ENCODE data around the gene MORN5.

The MORN5 gene

DNA sequence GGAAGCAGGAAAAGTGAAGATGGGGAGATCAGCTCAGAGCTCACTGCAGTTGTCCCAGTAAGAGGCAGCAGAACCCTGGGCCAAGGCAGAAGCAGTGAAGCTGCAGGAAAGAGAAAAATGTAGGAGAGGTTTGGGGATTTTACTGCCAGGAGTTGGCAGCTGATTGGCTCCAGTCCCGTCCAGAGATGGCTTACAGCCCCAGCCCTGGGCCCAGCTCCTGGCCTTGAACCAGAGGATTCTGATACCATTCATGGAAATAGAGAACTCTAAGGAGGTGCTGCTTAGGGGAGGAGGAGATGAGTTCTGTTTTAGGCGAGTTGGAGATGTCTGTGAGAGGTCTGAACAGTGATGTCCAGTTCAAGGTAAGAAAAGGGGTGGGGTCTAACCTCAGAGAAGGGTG lies 4.6 kb downstream of the MORN5 start:
- no peak overlapping the region for H3K9ac ChIP-seq (ENCODE audit: low read depth, low read length, poor library complexity, severe bottlenecking)
- peaks cover 5% of the 10 kb centered on the region; the same call in 1 of the 2 replicates for H3K9me3 ChIP-seq (ENCODE audit: insufficient read depth, low read depth, low read length)
- peaks cover 3% of the 10 kb centered on the region for H3K4me1 ChIP-seq (ENCODE audit: insufficient read depth, low read length, poor library complexity, severe bottlenecking)
- H3F3A ChIP-seq (ENCODE audit: low read depth): no peaks in the 10 kb centered on the region
- no peak for TF ChIP-seq CTCF (conservative IDR thresholded peaks at IDR 0.05; ENCODE audit: low read length)
- H3K27me3 ChIP-seq (ENCODE audit: insufficient read depth, low read length, poor library complexity, severe bottlenecking): no peaks in the 10 kb centered on the region
- peaks cover 2% of the 10 kb centered on the region for H3K79me2 ChIP-seq (ENCODE audit: insufficient read depth, low read length)
- no peak overlapping the region for H3K4me3 ChIP-seq (ENCODE audit: low read length, poor library complexity, severe bottlenecking)
- H3K36me3 ChIP-seq (ENCODE audit: insufficient read depth, low read length): no peaks in the 10 kb centered on the region
- no peaks in the 10 kb centered on the region for H3K9me2 ChIP-seq (replicated peaks; ENCODE audit: low read depth, low read length)
- no peaks in the 10 kb centered on the region for H4K20me1 ChIP-seq (ENCODE audit: insufficient read depth, low read length, poor library complexity, severe bottlenecking)
- no peak overlapping the region for H3K4me2 ChIP-seq (ENCODE audit: low read depth, low read length, poor library complexity, severe bottlenecking)
- no peak overlapping the region for H2AFZ ChIP-seq (ENCODE audit: low read length)

DNA sequence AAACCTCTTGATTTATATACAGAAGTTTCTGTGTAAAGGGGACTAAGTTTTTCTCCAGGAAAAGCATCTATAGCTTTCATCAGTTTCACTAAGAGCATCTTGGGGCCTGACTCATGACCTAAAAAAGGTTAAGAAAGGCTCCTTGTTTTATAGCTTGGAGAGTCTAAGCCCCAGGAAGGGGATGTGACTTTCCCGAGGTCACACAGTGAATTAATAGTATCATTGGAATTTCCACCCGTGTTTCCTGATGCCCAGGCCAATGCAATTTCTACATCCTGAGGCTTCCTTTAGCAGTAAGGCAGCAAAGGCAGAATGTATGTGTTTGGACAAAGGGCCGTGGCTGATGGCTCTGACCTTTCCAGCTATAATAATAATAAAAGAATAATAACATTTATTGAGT lies 8.6 kb downstream of the MORN5 start:
- no peaks in the 10 kb centered on the region for H3K79me2 ChIP-seq (ENCODE audit: insufficient read depth, low read length)
- H3K4me1 ChIP-seq (ENCODE audit: insufficient read depth, low read length, poor library complexity, severe bottlenecking): no peaks in the 10 kb centered on the region
- H3K27me3 ChIP-seq (ENCODE audit: insufficient read depth, low read length, poor library complexity, severe bottlenecking): no peaks in the 10 kb centered on the region
- no peaks in the 10 kb centered on the region for H3K9me2 ChIP-seq (replicated peaks; ENCODE audit: low read depth, low read length)
- no peak overlapping the region for H3K4me3 ChIP-seq (ENCODE audit: low read length, poor library complexity, severe bottlenecking)
- H3K4me2 ChIP-seq (ENCODE audit: low read depth, low read length, poor library complexity, severe bottlenecking): no peak overlapping the region
- H3K9me3 ChIP-seq (ENCODE audit: insufficient read depth, low read depth, low read length): no peaks in the 10 kb centered on the region; the same call in 1 of the 2 replicates
- TF ChIP-seq EZH2phosphoT487 (IDR thresholded peaks at IDR 0.05; ENCODE audit: borderline replicate concordance) (no peak), CTCF (conservative IDR thresholded peaks at IDR 0.05; ENCODE audit: low read length) (no peak)
- H3K9ac ChIP-seq (ENCODE audit: low read depth, low read length, poor library complexity, severe bottlenecking): no peak overlapping the region
- no peaks in the 10 kb centered on the region for H4K20me1 ChIP-seq (ENCODE audit: insufficient read depth, low read length, poor library complexity, severe bottlenecking)
- no peaks in the 10 kb centered on the region for H3F3A ChIP-seq (ENCODE audit: low read depth)
- H2AFZ ChIP-seq (ENCODE audit: low read length): no peak overlapping the region
- no peaks in the 10 kb centered on the region for H3K36me3 ChIP-seq (ENCODE audit: insufficient read depth, low read length)

DNA sequence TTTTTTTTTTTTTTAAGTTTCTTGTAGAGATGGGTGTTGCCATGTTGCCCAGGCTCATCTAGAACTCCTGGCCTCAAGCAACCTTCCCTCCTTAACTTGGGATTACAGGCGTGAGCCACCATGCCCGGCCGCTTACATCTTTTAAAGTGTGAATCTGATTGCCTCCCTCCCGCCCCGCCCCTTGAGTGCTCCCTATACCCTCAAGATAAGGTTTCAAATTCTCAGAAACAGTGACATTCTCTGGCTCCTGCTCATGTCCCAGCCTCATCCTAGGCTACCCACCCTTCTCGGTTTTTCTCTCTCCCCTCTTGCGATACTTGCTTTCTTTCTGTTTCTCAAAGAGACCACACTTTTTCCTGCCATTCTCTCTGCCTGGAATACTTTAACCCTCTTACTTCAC lies 12.4 kb downstream of the MORN5 start:
- no peaks in the 10 kb centered on the region for H3K36me3 ChIP-seq (ENCODE audit: insufficient read depth, low read length)
- H2AFZ ChIP-seq (ENCODE audit: low read length): no peak overlapping the region
- no peaks in the 10 kb centered on the region for H3K4me1 ChIP-seq (ENCODE audit: insufficient read depth, low read length, poor library complexity, severe bottlenecking)
- TF ChIP-seq CTCF (conservative IDR thresholded peaks at IDR 0.05; ENCODE audit: low read length) (no peak), EZH2phosphoT487 (IDR thresholded peaks at IDR 0.05; ENCODE audit: borderline replicate concordance) (no peak)
- no peaks in the 10 kb centered on the region for H3K79me2 ChIP-seq (ENCODE audit: insufficient read depth, low read length)
- H3K4me3 ChIP-seq (ENCODE audit: low read length, poor library complexity, severe bottlenecking): no peak overlapping the region
- no peaks in the 10 kb centered on the region for H3K27me3 ChIP-seq (ENCODE audit: insufficient read depth, low read length, poor library complexity, severe bottlenecking)
- no peaks in the 10 kb centered on the region; the same call in 1 of the 2 replicates for H3K9me3 ChIP-seq (ENCODE audit: insufficient read depth, low read depth, low read length)
- no peak overlapping the region for H3K9ac ChIP-seq (ENCODE audit: low read depth, low read length, poor library complexity, severe bottlenecking)
- no peaks in the 10 kb centered on the region for H3K9me2 ChIP-seq (replicated peaks; ENCODE audit: low read depth, low read length)
- no peaks in the 10 kb centered on the region for H3F3A ChIP-seq (ENCODE audit: low read depth)
- H3K4me2 ChIP-seq (ENCODE audit: low read depth, low read length, poor library complexity, severe bottlenecking): no peak overlapping the region
- no peaks in the 10 kb centered on the region for H4K20me1 ChIP-seq (ENCODE audit: insufficient read depth, low read length, poor library complexity, severe bottlenecking)

Measured in Loucy (cell line).